Testis (tissue), 2 donors: ENCODE measurements around the gene HOXC4.
"Not testable (repeated sequence)": the region's sequence is repeated elsewhere in the genome, so short reads cannot be mapped to it uniquely, and the experiment has no call there.

Source experiments
- POLR2A ChIP-seq: fragments of 450-650 bp; IDR thresholded peaks from one replicate; pipeline ENCODE4 v1.6.1; 2017; ENCODE audit warnings: antibody characterized with exemption, mild to moderate bottlenecking, moderate library complexity
- TF ChIP-seq, protein P1 (sequence below), 3 experiments: fragments of 450-650 bp in 2 of 3; fragments of 200-600 bp in 1 of 3; sonication (generic) in 1 of 3; IDR thresholded peaks; one replicate each; pipeline ENCODE4 v1.5.1; 2016 to 2019; ENCODE audit warnings: antibody characterized with exemption in 3 of 3, mild to moderate bottlenecking in 2 of 3, moderate library complexity in 1 of 3

DNA sequence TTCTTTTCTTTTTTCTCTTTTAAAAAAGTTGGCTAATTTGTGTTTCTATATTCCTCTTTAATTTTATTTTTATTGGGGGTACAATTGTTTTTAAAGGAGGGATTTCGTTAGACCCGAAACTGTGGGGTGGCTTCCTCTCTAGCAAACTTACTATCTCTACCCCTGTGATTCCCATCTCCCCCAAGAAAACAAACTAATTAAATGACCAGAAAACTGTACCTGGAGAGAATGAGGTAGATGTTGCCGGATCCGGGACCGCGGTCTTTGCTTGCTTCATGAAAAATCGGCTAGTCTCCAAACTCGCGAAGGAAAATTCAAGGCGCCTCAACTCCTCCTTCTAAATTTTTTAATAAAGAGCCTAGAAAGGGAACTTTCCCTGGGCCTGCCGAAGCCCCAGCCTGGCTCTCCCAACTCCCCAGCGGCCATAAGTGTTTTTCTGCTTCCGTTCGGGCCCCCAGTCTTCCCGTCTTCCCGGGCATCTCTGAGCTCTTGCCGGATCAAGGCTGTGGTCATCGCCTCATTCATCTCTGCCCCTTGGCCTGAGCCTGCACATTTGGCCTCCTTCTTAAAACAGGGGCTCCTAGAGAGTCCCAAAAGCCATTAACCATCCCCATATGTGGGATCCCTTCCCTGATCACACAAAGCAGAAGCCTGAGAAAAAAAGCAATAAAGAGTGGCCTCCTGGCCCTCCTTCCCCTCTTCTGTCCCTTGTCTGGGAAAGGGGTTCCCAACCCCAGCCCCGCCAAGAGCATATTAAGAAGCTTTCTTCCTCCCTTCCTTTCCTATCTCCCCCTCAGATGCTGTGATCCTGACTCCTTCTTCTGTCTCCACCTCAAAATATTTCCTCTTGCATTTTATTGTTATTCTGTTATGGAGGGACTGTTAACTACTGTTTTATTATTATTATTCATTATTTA is 26.6 kb downstream of the HOXC4 start:
- not testable (repeated sequence) for TF ChIP-seq POLR2A
- TF ChIP-seq, protein P1, sequence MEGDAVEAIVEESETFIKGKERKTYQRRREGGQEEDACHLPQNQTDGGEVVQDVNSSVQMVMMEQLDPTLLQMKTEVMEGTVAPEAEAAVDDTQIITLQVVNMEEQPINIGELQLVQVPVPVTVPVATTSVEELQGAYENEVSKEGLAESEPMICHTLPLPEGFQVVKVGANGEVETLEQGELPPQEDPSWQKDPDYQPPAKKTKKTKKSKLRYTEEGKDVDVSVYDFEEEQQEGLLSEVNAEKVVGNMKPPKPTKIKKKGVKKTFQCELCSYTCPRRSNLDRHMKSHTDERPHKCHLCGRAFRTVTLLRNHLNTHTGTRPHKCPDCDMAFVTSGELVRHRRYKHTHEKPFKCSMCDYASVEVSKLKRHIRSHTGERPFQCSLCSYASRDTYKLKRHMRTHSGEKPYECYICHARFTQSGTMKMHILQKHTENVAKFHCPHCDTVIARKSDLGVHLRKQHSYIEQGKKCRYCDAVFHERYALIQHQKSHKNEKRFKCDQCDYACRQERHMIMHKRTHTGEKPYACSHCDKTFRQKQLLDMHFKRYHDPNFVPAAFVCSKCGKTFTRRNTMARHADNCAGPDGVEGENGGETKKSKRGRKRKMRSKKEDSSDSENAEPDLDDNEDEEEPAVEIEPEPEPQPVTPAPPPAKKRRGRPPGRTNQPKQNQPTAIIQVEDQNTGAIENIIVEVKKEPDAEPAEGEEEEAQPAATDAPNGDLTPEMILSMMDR (IDR thresholded peaks at IDR 0.05) = not testable (repeated sequence)
